ENCODE results near the gene TXK.

TXK gene

GRCh38 chr4:48073567-48074103, 60.4 kb downstream of the TXK start:
- no peak overlapping the region for H3K4me2 ChIP-seq (ENCODE audit: low read length)
- no peaks in the 10 kb centered on the region for H3F3A ChIP-seq (ENCODE audit: insufficient read depth, low read length)
- H3K4me1 ChIP-seq (ENCODE audit: insufficient read depth, low read length, severe bottlenecking): no peaks in the 10 kb centered on the region

DNA sequence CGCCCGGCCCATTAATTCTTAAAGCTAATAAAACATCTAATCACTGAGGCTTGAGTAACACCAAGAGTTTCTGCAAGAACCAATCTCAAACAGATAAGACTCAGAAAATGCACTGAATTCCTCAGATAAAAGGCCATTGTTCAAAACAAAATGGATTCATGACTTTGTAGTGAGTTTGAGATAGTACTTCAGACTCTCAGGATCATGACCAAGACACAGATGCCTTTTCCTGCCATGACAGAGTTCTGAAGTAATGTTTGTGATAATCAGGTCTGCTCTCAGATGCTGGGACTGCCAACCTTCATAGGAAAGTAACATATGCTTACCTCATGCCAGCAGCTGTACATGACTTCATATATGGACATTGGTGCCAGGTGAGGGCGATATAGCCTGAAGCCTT, 62.9 kb downstream of the TXK start:
- H3K4me3 ChIP-seq (ENCODE audit: low read depth, low read length, poor library complexity, severe bottlenecking): no peak overlapping the region
- no peaks in the 10 kb centered on the region for H3K4me1 ChIP-seq (ENCODE audit: insufficient read depth, low read length, severe bottlenecking)
- TF ChIP-seq CTCF (IDR thresholded peaks at IDR 0.05; ENCODE audit: low read length) (no peak), EZH2 (IDR thresholded peaks at IDR 0.05; ENCODE audit: borderline replicate concordance, low read length) (no peak)
- no peaks in the 10 kb centered on the region for H3K9me2 ChIP-seq (ENCODE audit: low read depth, low read length)
- H3K36me3 ChIP-seq (ENCODE audit: insufficient read depth, low read length): no peaks in the 10 kb centered on the region
- H3K27me3 ChIP-seq (ENCODE audit: insufficient read depth, low read length): no peaks in the 10 kb centered on the region
- H3K79me2 ChIP-seq (ENCODE audit: insufficient read depth, low read length): no peaks in the 10 kb centered on the region
- no peak overlapping the region for H3K4me2 ChIP-seq (ENCODE audit: low read length)
- no peaks in the 10 kb centered on the region for H4K20me1 ChIP-seq (ENCODE audit: insufficient read depth, low read length)
- no peak overlapping the region for H2AFZ ChIP-seq (ENCODE audit: low read length)
- H3F3A ChIP-seq (ENCODE audit: insufficient read depth, low read length): no peaks in the 10 kb centered on the region
- H3K9ac ChIP-seq (ENCODE audit: low read length): no peak overlapping the region
- H3K9me3 ChIP-seq (ENCODE audit: low read length): no peaks in the 10 kb centered on the region
- H3K27ac ChIP-seq (ENCODE audit: low read depth, low read length, poor library complexity, severe bottlenecking): no peak overlapping the region

More at GRCh38 chr4:48073567-48074103, 60.4 kb downstream of the TXK start:
- no peaks in the 10 kb centered on the region for H3K79me2 ChIP-seq (ENCODE audit: insufficient read depth, low read length)
- no peak overlapping the region for H3K9ac ChIP-seq (ENCODE audit: low read length)
- H4K20me1 ChIP-seq (ENCODE audit: insufficient read depth, low read length): no peaks in the 10 kb centered on the region
- H3K27ac ChIP-seq (ENCODE audit: low read depth, low read length, poor library complexity, severe bottlenecking): no peak overlapping the region
- no peaks in the 10 kb centered on the region for H3K36me3 ChIP-seq (ENCODE audit: insufficient read depth, low read length)
- no peaks in the 10 kb centered on the region for H3K9me2 ChIP-seq (ENCODE audit: low read depth, low read length)
- no peak overlapping the region for H2AFZ ChIP-seq (ENCODE audit: low read length)
- no peaks in the 10 kb centered on the region for H3K9me3 ChIP-seq (ENCODE audit: low read length)
- H3K27me3 ChIP-seq (ENCODE audit: insufficient read depth, low read length): no peaks in the 10 kb centered on the region
- TF ChIP-seq CTCF (IDR thresholded peaks at IDR 0.05; ENCODE audit: low read length): no peak
- no peak for TF ChIP-seq EZH2 (IDR thresholded peaks at IDR 0.05; ENCODE audit: borderline replicate concordance, low read length)
- no peak overlapping the region for H3K4me3 ChIP-seq (ENCODE audit: low read depth, low read length, poor library complexity, severe bottlenecking)

DNA sequence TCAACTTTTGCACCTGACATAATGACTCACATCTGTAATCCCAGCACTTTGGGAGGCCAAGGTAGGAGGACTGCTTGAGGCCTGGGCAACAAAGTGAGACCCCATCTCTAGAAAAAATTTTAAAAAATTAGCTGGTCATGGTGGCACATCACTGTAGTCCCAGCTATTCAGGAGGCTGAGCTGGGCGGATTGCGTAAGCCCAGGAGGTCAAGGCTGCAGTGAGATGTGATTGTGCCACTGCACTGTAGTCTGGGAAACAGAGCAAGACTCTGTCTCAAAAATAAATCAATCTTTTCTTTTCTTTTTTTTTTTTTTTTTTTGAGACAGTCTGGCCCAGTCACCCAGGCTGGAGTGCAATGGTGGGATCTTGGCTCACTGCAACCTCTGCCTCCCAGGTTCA, 65.0 kb downstream of the TXK start:
- TF ChIP-seq EZH2 (IDR thresholded peaks at IDR 0.05; ENCODE audit: borderline replicate concordance, low read length): no peak
- TF ChIP-seq CTCF (IDR thresholded peaks at IDR 0.05; ENCODE audit: low read length): no peak
- no peaks in the 10 kb centered on the region for H3K27me3 ChIP-seq (ENCODE audit: insufficient read depth, low read length)
- H3K27ac ChIP-seq (ENCODE audit: low read depth, low read length, poor library complexity, severe bottlenecking): no peak overlapping the region
- H3K9me2 ChIP-seq (ENCODE audit: low read depth, low read length): no peaks in the 10 kb centered on the region
- H3K36me3 ChIP-seq (ENCODE audit: insufficient read depth, low read length): no peaks in the 10 kb centered on the region
- H3K4me3 ChIP-seq (ENCODE audit: low read depth, low read length, poor library complexity, severe bottlenecking): no peak overlapping the region
- H3K79me2 ChIP-seq (ENCODE audit: insufficient read depth, low read length): no peaks in the 10 kb centered on the region
- H3K4me1 ChIP-seq (ENCODE audit: insufficient read depth, low read length, severe bottlenecking): no peaks in the 10 kb centered on the region
- H4K20me1 ChIP-seq (ENCODE audit: insufficient read depth, low read length): no peaks in the 10 kb centered on the region
- H3K4me2 ChIP-seq (ENCODE audit: low read length): no peak overlapping the region
- H3K9me3 ChIP-seq (ENCODE audit: low read length): no peaks in the 10 kb centered on the region
- no peaks in the 10 kb centered on the region for H3F3A ChIP-seq (ENCODE audit: insufficient read depth, low read length)
- no peak overlapping the region for H2AFZ ChIP-seq (ENCODE audit: low read length)
- no peak overlapping the region for H3K9ac ChIP-seq (ENCODE audit: low read length)
